ENCODE data around the gene PCDHGC4.

PCDHGC4 gene

GRCh38 chr5:141533897-141534296 lies 49.1 kb downstream of the PCDHGC4 start:
- no peak for DNase-seq (ENCODE audit: insufficient read length, low spot score)
- no peak for FAIRE-seq
- TF ChIP-seq POLR2A (IDR thresholded peaks at IDR 0.05; ENCODE audit: low read depth, low read length), result no peak
- no peak for TF ChIP-seq POLR2AphosphoS5 (IDR thresholded peaks at IDR 0.05; ENCODE audit: low read depth, low read length)
- TF ChIP-seq SPI1 (IDR thresholded peaks at IDR 0.05; ENCODE audit: low read depth, low read length), result no peak
- no peak for TF ChIP-seq PAX5 (IDR thresholded peaks at IDR 0.05; ENCODE audit: insufficient read depth, low read length, severe bottlenecking)
- no peak for TF ChIP-seq TAF1 (IDR thresholded peaks at IDR 0.05; ENCODE audit: low read depth, low read length)
- TF ChIP-seq POU2F2 (IDR thresholded peaks at IDR 0.05; ENCODE audit: low read depth, low read length), result no peak

- TF ChIP-seq TAF1 (IDR thresholded peaks at IDR 0.05; ENCODE audit: low read depth, low read length) (no peak), POU2F2 (IDR thresholded peaks at IDR 0.05; ENCODE audit: low read depth, low read length) (no peak), PAX5 (IDR thresholded peaks at IDR 0.05; ENCODE audit: insufficient read depth, low read length, severe bottlenecking) (no peak), POLR2A (IDR thresholded peaks at IDR 0.05; ENCODE audit: low read depth, low read length) (no peak), POLR2AphosphoS5 (IDR thresholded peaks at IDR 0.05; ENCODE audit: low read depth, low read length) (no peak), SPI1 (IDR thresholded peaks at IDR 0.05; ENCODE audit: low read depth, low read length) (no peak)
- FAIRE-seq, result no peak
- DNase-seq (ENCODE audit: insufficient read length, low spot score), result no peak
These were observed 49.8 kb downstream of the PCDHGC4 start for GRCh38 chr5:141534492-141535213.
